ENCODE measurements around the gene EBF4.
"Not testable (repeated sequence)": the region's sequence is repeated elsewhere in the genome, so short reads cannot be mapped to it uniquely, and the experiment has no call there.

EBF4 gene

DNA sequence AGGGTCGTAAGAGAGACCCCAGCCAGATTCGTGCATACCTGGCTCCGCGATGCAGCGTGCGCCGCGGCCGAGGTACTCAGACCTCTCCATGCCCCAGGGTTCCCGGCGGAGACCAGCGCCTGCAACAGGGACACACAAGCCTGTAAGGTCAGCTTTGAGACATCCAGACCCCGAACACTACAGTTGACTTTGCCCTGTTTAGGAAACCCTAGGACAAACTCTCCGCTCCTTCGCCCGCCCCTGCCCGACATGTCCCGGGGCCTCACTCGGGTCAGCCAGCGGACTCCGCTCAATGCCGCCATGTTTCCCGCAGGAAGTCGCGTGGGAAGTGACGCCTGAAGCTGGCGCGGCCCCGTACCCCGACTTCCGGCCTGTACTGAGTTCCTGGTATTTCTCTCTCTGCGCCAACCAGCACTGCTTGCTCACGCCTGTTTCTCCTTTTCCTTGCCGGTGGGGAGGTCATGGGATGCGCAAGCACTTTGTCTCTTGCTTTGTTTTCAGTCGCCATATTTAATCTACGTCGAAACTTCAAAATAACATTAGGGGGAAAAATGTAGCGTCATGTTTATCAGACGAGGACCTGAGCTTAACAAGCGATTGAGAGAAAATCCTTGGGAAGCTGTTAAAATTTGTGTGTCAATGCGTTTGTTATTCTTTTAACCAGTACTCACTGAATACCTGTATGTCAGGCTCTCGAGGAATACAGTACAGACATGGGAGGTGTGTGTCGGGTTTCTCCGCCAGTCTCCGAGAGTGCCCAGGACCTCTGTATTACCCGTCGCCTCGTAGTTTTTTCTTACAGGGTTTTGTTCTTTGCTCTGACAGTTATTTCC, 28.5 kb upstream of the EBF4 start, which contains the start of gene IDH3B:
IDH3B (minus strand) TSS at position 330 of the 833 bp plus-strand sequence; CDS start at position 302, 28 bp downstream.
- TF ChIP-seq, protein P1, sequence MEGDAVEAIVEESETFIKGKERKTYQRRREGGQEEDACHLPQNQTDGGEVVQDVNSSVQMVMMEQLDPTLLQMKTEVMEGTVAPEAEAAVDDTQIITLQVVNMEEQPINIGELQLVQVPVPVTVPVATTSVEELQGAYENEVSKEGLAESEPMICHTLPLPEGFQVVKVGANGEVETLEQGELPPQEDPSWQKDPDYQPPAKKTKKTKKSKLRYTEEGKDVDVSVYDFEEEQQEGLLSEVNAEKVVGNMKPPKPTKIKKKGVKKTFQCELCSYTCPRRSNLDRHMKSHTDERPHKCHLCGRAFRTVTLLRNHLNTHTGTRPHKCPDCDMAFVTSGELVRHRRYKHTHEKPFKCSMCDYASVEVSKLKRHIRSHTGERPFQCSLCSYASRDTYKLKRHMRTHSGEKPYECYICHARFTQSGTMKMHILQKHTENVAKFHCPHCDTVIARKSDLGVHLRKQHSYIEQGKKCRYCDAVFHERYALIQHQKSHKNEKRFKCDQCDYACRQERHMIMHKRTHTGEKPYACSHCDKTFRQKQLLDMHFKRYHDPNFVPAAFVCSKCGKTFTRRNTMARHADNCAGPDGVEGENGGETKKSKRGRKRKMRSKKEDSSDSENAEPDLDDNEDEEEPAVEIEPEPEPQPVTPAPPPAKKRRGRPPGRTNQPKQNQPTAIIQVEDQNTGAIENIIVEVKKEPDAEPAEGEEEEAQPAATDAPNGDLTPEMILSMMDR (IDR thresholded peaks at IDR 0.05; ENCODE audit: insufficient read depth, low read length, poor library complexity, severe bottlenecking): no peak
- H3K4me3 ChIP-seq (replicated peaks; ENCODE audit: low read depth, low read length): peak within 1 kb of the TSS; percentile 76
- no peaks in the 10 kb centered on the region for H3K27me3 ChIP-seq (replicated peaks; ENCODE audit: control insufficient read depth, insufficient read depth, low read length)
- peaks cover 5% of the 10 kb centered on the region for H3K36me3 ChIP-seq (ENCODE audit: control insufficient read depth, insufficient read depth, low read length)
- DNase-seq (ENCODE audit: extremely low read depth, insufficient read length): peak; percentile 86

DNA sequence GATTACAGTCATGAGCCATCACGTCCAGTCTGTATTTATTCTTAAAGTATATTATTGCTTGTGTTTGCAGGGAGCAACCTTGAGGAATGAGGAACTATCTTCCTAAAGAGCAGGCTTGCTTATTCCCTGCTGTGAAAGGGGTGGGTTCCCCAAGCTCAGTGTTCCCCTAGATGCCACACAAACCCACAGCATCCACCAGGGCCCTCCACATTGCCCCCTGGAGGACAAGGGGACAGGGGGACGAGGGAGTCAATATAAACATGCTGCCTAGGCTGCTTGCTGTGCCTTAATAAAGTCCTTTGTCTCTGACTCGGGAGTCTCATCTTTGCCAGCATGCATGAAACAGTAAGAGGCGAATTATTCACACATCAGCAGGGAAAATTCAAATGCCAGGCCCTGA, 20.6 kb upstream of the EBF4 start:
- Histone ChIP-seq H3K27me3 (replicated peaks; ENCODE audit: control insufficient read depth, insufficient read depth, low read length) (no peaks in the 10 kb centered on the region), H3K4me3 (replicated peaks; ENCODE audit: low read depth, low read length) (no peak overlapping the region), H3K36me3 (ENCODE audit: control insufficient read depth, insufficient read depth, low read length) (no peaks in the 10 kb centered on the region)
- TF ChIP-seq, protein P1 (IDR thresholded peaks at IDR 0.05; ENCODE audit: insufficient read depth, low read length, poor library complexity, severe bottlenecking): no peak
- no peak for DNase-seq (ENCODE audit: extremely low read depth, insufficient read length)

DNA sequence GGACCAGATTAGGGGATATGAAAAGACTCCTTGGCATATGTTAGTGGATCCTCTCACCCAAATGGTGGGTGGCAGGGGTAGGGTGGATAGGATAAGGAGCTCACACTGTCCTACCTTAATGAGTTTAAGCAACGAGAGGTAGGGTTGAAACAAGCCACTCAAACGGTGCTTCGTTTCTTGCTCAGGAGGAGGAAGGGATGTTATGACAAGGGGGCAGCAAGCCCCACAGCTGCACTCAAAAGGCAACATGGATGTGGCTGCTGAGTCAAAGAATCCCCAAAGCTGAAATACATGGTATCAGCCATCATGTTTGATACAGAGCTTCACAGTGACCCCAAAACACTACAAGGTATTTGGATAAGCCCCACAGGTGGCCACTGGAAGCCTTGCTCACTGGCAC, 20.1 kb upstream of the EBF4 start:
- Histone ChIP-seq H3K27me3 (replicated peaks; ENCODE audit: control insufficient read depth, insufficient read depth, low read length) (no peaks in the 10 kb centered on the region), H3K4me3 (replicated peaks; ENCODE audit: low read depth, low read length) (no peak overlapping the region), H3K36me3 (ENCODE audit: control insufficient read depth, insufficient read depth, low read length) (no peaks in the 10 kb centered on the region)
- TF ChIP-seq, protein P1 (IDR thresholded peaks at IDR 0.05; ENCODE audit: insufficient read depth, low read length, poor library complexity, severe bottlenecking): no peak
- DNase-seq (ENCODE audit: extremely low read depth, insufficient read length): no peak

DNA sequence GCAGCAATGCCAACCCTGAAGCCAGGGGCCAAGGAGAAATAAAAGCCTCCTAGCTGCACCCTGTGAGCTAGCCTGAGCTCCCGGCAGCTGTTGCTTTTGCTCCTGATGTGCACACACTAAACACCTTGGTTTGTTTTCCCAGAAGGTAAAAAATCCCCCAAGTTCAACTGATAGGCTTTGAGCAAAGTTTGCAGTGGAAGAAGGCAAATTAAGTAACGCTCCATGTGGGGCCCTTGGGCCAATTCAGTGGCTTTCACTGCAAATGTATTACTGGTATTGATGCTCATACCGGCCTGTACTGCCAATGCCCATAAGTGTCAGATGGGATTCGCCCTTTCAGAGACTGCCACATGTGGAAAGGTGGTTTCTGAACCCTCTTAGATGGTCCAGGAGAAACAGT, 19.1 kb upstream of the EBF4 start:
- no peak overlapping the region for H3K4me3 ChIP-seq (replicated peaks; ENCODE audit: low read depth, low read length)
- TF ChIP-seq, protein P1 (IDR thresholded peaks at IDR 0.05; ENCODE audit: insufficient read depth, low read length, poor library complexity, severe bottlenecking): no peak
- H3K27me3 ChIP-seq (replicated peaks; ENCODE audit: control insufficient read depth, insufficient read depth, low read length): no peaks in the 10 kb centered on the region
- H3K36me3 ChIP-seq (ENCODE audit: control insufficient read depth, insufficient read depth, low read length): no peaks in the 10 kb centered on the region
- DNase-seq (ENCODE audit: extremely low read depth, insufficient read length): no peak

DNA sequence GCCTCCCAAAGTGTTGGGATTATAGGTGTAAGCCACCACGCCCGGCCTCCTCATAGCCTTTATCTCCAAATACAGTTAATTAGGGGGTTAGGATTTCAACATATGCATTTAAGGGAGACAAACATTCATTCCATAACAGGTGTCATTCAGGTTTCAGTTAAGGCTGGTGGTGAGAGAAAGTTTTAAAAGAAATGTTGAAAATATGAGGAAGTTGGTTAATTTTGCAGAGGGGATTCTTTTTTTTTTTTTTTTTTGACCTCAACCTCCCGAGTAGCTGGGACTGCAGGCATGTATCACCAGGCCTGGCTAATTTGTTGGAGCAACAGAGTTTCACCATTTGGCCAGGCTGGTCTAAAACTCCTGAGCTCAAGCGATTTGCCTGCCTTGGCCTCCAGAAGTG, 12.5 kb upstream of the EBF4 start:
- Histone ChIP-seq H3K27me3 (replicated peaks; ENCODE audit: control insufficient read depth, insufficient read depth, low read length) (no peaks in the 10 kb centered on the region), H3K4me3 (replicated peaks; ENCODE audit: low read depth, low read length) (no peak overlapping the region), H3K36me3 (ENCODE audit: control insufficient read depth, insufficient read depth, low read length) (no peaks in the 10 kb centered on the region)
- DNase-seq (ENCODE audit: extremely low read depth, insufficient read length): no peak
- TF ChIP-seq, protein P1 (IDR thresholded peaks at IDR 0.05; ENCODE audit: insufficient read depth, low read length, poor library complexity, severe bottlenecking): no peak

DNA sequence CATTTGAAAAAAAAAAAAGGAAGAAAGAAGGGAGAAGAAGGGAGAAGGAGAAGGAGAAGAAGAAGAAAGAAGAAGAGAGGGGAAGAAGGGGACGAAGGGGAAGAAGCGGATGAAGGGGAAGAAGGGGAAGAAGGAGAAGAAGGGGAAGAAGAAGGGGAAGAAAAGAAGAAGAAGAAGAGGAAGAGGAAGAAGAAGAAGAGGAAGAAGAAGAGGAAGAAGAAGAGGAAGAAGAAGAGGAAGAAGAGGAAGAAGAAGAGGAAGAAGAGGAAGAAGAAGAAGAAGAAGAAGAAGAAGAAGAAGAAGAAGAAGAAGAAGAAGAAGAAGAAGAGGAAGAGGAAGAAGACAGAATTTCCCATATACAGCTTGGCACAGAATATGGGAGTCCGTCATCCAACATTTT, 10.5 kb upstream of the EBF4 start:
- H3K36me3 ChIP-seq (ENCODE audit: control insufficient read depth, insufficient read depth, low read length); H3K27me3 ChIP-seq (replicated peaks; ENCODE audit: control insufficient read depth, insufficient read depth, low read length); H3K4me3 ChIP-seq (replicated peaks; ENCODE audit: low read depth, low read length); DNase-seq (ENCODE audit: extremely low read depth, insufficient read length): not testable (repeated sequence)

DNA sequence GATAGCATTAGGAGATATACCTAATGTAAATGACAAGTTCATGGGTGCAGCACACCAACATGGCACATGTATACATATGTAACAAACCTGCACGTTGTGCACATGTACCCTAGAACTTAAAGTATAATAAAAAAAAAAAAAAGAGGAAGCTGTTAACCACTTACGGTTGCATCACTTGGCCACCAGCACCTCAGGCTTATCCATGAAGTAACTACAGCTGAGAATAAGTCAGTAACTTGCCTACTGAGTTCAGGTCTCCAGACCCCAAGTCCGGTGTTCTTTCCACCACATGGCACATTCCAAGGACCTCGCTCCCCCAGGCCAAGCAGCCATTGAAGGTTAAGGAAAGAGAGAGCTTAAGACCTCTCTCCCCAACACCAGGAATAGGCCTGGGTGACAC, 7.8 kb upstream of the EBF4 start:
- DNase-seq (ENCODE audit: extremely low read depth, insufficient read length); H3K36me3 ChIP-seq (ENCODE audit: control insufficient read depth, insufficient read depth, low read length); H3K27me3 ChIP-seq (replicated peaks; ENCODE audit: control insufficient read depth, insufficient read depth, low read length); H3K4me3 ChIP-seq (replicated peaks; ENCODE audit: low read depth, low read length): not testable (repeated sequence)
